Calu3 (cell line): ENCODE results near the gene ACTA2. TPM values are rescaled to one million over a fixed set of nuclear protein-coding genes. Genes with fewer than 3 reads are reported as not detected.
A peak's percentile ranks its signal among the peaks of the same experiment; 100 is the strongest.
"Not testable (repeated sequence)": the region's sequence is repeated elsewhere in the genome, so short reads cannot be mapped to it uniquely, and the experiment has no call there.

Source experiments
- BruUV-seq: library from RNA; stranded (reverse); fragments of 400-500 nt; replicated peaks from 2 replicates; lab custom pipeline; 2021; lab: Mats Ljungman, UMichigan
- CTCF ChIA-PET: fragments of 300-600 bp; sonication (Branson Sonifier 250); formaldehyde crosslinking; loops from one replicate; lab custom pipeline; 2022; ENCODE audit warnings: antibody characterized with exemption; lab: Charles Lee
- DNase-seq: peaks from one replicate; pipeline ENCODE4 v3.0.0; 2022
- H3K27ac Mint-ChIP-seq: one replicate; pipeline ENCODE4 v1.8.0; 2022; ENCODE audit warnings: mixed read lengths; ENCODE audit not compliant: unreplicated experiment
- H3K27me3 Mint-ChIP-seq: one replicate; pipeline ENCODE4 v1.8.0; 2022; ENCODE audit warnings: mixed read lengths; ENCODE audit not compliant: unreplicated experiment
- H3K36me3 Mint-ChIP-seq: one replicate; pipeline ENCODE4 v1.8.0; 2022; ENCODE audit warnings: mild to moderate bottlenecking, moderate library complexity, mixed read lengths; ENCODE audit not compliant: insufficient read depth, unreplicated experiment
- H3K4me1 Mint-ChIP-seq: one replicate; pipeline ENCODE4 v1.8.0; 2022; ENCODE audit warnings: mild to moderate bottlenecking, low read depth, mixed read lengths; ENCODE audit not compliant: unreplicated experiment
- H3K4me3 Mint-ChIP-seq: one replicate; pipeline ENCODE4 v1.8.0; 2022; ENCODE audit warnings: mild to moderate bottlenecking, low read depth, moderate library complexity, mixed read lengths; ENCODE audit not compliant: unreplicated experiment
- H3K9me3 Mint-ChIP-seq: one replicate; pipeline ENCODE4 v1.8.0; 2022; ENCODE audit warnings: low read depth, mixed read lengths; ENCODE audit not compliant: unreplicated experiment
- intact Hi-C: fragments of 100-400 bp; cut with micrococcal nuclease; formaldehyde crosslinking; loops from one replicate; pipeline ENCODE4 v1.10.0; 2022; ENCODE audit not compliant: unreplicated experiment
- total RNA-seq: library from RNA; stranded (reverse); gene quantifications from 2 replicates; pipeline ENCODE4 v1.2.3, GENCODE V29; 2022
- TF ChIP-seq, protein P1 (sequence below): fragments of 200-600 bp; IDR thresholded peaks from one replicate; pipeline ENCODE4 v1.8.0; 2022; ENCODE audit warnings: antibody characterized with exemption; ENCODE audit not compliant: unreplicated experiment

Gene ACTA2
- total RNA-seq, 1 experiment from 2014 or later, result 1.0 TPM

DNA sequence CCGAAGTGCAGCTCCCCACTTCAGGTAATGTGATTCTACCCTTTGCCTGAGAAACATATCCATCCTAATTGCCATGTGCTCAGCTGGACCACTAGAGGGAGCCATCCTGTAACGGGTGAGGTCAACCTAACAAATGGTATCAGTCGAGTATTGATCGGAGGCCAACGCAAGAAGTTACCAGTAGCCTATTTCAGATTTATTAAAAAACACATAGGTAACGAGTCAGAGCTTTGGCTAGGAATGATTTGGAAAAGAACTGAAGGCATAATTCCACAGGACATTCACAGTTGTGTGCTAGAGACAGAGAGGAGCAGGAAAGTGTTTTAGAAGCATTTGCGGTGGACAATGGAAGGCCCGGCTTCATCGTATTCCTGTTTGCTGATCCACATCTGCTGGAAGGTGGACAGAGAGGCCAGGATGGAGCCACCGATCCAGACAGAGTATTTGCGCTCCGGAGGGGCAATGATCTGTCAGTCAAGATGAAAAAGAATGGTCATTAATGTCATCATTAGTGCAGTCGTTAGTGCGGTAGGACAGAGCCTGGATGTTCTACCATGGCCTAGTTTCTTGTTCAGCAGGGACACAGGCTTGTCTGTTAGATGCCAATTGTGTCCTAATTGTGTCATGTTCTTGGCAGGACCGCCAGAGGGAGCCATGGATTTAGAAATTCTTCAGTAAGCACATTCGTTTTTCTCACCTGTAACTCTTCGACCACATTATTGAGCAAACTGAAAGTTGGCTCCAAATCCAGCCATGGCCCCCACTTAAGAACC, 17.5 kb downstream of the ACTA2 start:
- TF ChIP-seq, protein P1, sequence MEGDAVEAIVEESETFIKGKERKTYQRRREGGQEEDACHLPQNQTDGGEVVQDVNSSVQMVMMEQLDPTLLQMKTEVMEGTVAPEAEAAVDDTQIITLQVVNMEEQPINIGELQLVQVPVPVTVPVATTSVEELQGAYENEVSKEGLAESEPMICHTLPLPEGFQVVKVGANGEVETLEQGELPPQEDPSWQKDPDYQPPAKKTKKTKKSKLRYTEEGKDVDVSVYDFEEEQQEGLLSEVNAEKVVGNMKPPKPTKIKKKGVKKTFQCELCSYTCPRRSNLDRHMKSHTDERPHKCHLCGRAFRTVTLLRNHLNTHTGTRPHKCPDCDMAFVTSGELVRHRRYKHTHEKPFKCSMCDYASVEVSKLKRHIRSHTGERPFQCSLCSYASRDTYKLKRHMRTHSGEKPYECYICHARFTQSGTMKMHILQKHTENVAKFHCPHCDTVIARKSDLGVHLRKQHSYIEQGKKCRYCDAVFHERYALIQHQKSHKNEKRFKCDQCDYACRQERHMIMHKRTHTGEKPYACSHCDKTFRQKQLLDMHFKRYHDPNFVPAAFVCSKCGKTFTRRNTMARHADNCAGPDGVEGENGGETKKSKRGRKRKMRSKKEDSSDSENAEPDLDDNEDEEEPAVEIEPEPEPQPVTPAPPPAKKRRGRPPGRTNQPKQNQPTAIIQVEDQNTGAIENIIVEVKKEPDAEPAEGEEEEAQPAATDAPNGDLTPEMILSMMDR, result peak; percentile 18
- Mint-ChIP-seq H3K4me1 (peaks cover 19% of the 10 kb centered on the region), H3K4me3 (peak overlapping the region; percentile 2), H3K27me3 (no peaks in the 10 kb centered on the region), H3K36me3 (no peaks in the 10 kb centered on the region), H3K9me3 (no peaks in the 10 kb centered on the region), H3K27ac (no peak overlapping the region)
- CTCF ChIA-PET, result interaction anchor here (0.6 to 1.7 kb wide), 4 partner anchors 46 to 99 kb away, joined by 3 to 12 read pairs (median 4); partner anchors contain the start of gene FAS
- peak; percentile 66 for DNase-seq
- no TSS peak for BruUV-seq
- intact Hi-C loops, result loop anchor here (1.0 to 5.0 kb wide), 4 partner anchors 52 to 368 kb away; no protein-coding TSS in a partner anchor

DNA sequence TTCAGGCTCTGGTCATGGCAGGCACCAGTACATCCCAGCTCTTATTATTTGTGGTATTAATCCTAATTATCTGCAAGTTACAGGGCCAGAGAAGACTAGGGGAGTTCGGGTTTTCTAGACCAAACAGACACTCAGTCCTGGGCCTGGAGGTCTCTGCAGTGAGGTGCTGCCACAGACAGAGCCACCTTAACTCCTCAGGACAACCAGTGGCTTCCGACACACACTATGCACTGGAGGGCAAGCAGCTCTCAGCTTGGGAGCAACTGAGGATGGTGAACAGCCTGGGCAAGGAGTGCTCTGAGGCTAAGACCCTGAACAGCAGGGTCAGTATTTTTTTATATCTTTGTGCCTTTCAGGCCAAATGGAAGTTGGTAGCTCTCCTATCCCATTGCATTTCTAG, 19.0 kb downstream of the ACTA2 start:
- Mint-ChIP-seq H3K4me1 (peaks cover 19% of the 10 kb centered on the region), H3K4me3 (no peak overlapping the region), H3K27me3 (no peaks in the 10 kb centered on the region), H3K36me3 (no peaks in the 10 kb centered on the region), H3K9me3 (no peaks in the 10 kb centered on the region), H3K27ac (no peak overlapping the region)
- no peak for DNase-seq
- CTCF ChIA-PET, result interaction anchor here (0.6 to 1.7 kb wide), 3 partner anchors 41 to 264 kb away, joined by 3 to 12 read pairs (median 3); partner anchors contain the start of gene FAS
- BruUV-seq, result no TSS peak
- intact Hi-C loops, result loop anchor here (5.0 kb wide), 1 partner anchor 366 kb away; no protein-coding TSS in a partner anchor
- TF ChIP-seq, protein P1, result no peak

DNA sequence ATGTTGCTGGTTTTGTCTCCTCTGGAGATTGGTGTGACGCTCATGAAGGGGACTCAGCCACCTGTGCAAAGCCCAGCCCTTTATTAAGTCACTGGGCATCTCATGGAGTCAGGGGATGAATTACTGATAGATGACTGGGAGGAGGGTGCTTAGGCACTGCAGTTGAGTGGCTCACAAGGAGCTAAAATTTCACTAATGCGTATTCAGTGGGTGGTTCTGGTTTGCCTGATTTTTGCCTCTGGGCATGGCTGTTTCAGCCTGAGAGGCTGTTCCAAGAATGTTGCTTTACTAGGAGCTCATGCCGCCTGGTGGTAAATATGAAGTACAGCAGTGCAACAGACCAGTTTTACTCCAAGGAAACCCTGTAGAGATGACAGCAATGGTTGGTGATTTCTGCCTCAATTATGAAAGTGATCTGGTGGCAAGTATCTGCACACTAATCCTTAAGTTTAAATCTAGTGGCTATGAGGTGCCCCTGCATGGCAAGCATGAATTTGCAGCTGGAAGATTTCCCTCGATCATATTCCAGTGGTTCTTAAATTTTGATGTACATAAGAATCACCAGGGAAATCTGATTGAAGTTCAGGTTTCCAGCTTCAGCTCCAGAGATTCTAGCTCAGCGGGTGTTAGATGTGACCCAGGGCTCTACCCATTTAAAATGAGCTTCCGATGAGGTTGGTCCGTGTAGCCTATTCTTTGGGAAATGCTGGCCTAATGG, 19.9 kb downstream of the ACTA2 start:
- TF ChIP-seq, protein P1, result peak; percentile 67
- BruUV-seq, result no TSS peak
- Mint-ChIP-seq H3K36me3 (no peaks in the 10 kb centered on the region), H3K27ac (no peak overlapping the region), H3K4me3 (no peak overlapping the region), H3K4me1 (peaks cover 19% of the 10 kb centered on the region), H3K27me3 (no peaks in the 10 kb centered on the region), H3K9me3 (no peaks in the 10 kb centered on the region)
- intact Hi-C loops, result loop anchor here (1.0 to 5.0 kb wide), 2 partner anchors 97 to 365 kb away; no protein-coding TSS in a partner anchor
- CTCF ChIA-PET, result interaction anchor here (0.6 to 1.3 kb wide), 11 partner anchors 9 to 442 kb away, joined by 3 to 10 read pairs (median 3); partner anchors contain the start of gene FAS
- DNase-seq, result peak; percentile 36

DNA sequence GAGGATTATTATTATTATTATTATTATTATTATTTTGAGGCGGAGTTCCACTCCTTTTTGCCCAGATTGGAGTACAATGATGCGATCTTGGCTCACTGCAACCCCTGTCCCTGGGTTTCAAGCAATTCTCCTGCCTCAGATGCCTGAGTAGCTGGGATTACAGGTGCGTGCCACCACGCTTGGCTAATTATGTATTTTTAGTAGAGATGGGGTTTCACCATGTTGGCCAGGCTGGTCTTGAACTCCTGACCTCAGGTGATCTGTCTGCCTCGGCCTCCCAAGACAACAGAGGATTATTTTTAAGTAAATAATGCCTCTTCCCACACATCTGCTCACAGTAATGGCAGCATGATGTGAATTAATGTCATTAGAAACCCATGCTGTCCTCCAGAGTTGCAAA, 20.5 kb downstream of the ACTA2 start:
- CTCF ChIA-PET, result interaction anchor here (0.6 to 1.3 kb wide), 10 partner anchors 9 to 443 kb away, joined by 3 to 10 read pairs (median 5); partner anchors contain the start of gene FAS

More for the DNA sequence above, 20.5 kb downstream of the ACTA2 start:
- H3K9me3 Mint-ChIP-seq, H3K4me3 Mint-ChIP-seq, H3K27ac Mint-ChIP-seq, H3K27me3 Mint-ChIP-seq, DNase-seq, H3K36me3 Mint-ChIP-seq, BruUV-seq: not testable (repeated sequence)
- intact Hi-C loops, result loop anchor here (1.0 to 5.0 kb wide), 2 partner anchors 97 to 365 kb away; no protein-coding TSS in a partner anchor
- peaks cover 19% of the 10 kb centered on the region for H3K4me1 Mint-ChIP-seq
